Smooth muscle cell (in vitro differentiated cells): ENCODE measurements around the gene ARHGAP40. TPM values are rescaled to one million over a fixed set of nuclear protein-coding genes. Genes with fewer than 3 reads are reported as not detected.

Experiments used
- DNase-seq: peaks from one replicate; lab custom pipeline; 2025; ENCODE audit not compliant: unreplicated experiment; lab: John Stamatoyannopoulos, UW
- H2AFZ ChIP-seq: fragments of 200-600 bp; sonication (generic); 2 replicates; pipeline ENCODE4 v1.6.0; 2016; ENCODE audit warnings: antibody characterized with exemption, low read depth, mild to moderate bottlenecking
- H3F3A ChIP-seq: fragments of 200-600 bp; sonication (generic); 2 replicates; pipeline ENCODE4 v1.6.0; 2017; ENCODE audit warnings: antibody characterized with exemption, low read depth
- H3K27ac ChIP-seq: fragments of 200-600 bp; sonication (generic); 2 replicates; pipeline ENCODE4 v1.5.1; 2016; ENCODE audit warnings: low read depth, mild to moderate bottlenecking
- H3K27me3 ChIP-seq: fragments of 200-600 bp; sonication (generic); 2 replicates; pipeline ENCODE4 v1.6.1; 2016; ENCODE audit warnings: low read depth, mild to moderate bottlenecking
- H3K36me3 ChIP-seq: fragments of 200-600 bp; sonication (generic); 2 replicates; pipeline ENCODE4 v1.5.1; 2016; ENCODE audit warnings: low read depth
- H3K4me1 ChIP-seq: fragments of 200-600 bp; sonication (generic); 2 replicates; pipeline ENCODE4 v1.5.1; 2016; ENCODE audit warnings: low read depth
- H3K4me2 ChIP-seq: fragments of 200-600 bp; sonication (generic); 2 replicates; pipeline ENCODE4 v1.6.0; 2016; ENCODE audit warnings: mild to moderate bottlenecking
- H3K4me3 ChIP-seq: fragments of 200-600 bp; sonication (generic); 2 replicates; pipeline ENCODE4 v1.5.1; 2016; ENCODE audit warnings: mild to moderate bottlenecking
- H3K79me2 ChIP-seq: fragments of 200-600 bp; sonication (generic); 2 replicates; pipeline ENCODE4 v1.6.0; 2016; ENCODE audit warnings: low read depth, mild to moderate bottlenecking
- H3K9ac ChIP-seq: fragments of 200-600 bp; sonication (generic); 2 replicates; pipeline ENCODE4 v1.6.0; 2016; ENCODE audit warnings: low read depth
- H3K9me3 ChIP-seq: fragments of 200-600 bp; sonication (generic); replicated peaks from 2 replicates; pipeline ENCODE4 v1.5.1; 2016; ENCODE audit warnings: low read depth
- H4K20me1 ChIP-seq: fragments of 200-600 bp; sonication (generic); 2 replicates; pipeline ENCODE4 v1.6.0; 2016; ENCODE audit warnings: low read depth
- CTCF ChIP-seq: fragments of 200-600 bp; sonication (generic); IDR thresholded peaks from 2 replicates; pipeline ENCODE4 v1.5.1; 2017; ENCODE audit warnings: borderline replicate concordance, mild to moderate bottlenecking, antibody characterized with exemption; ENCODE audit not compliant: insufficient read depth, poor library complexity, severe bottlenecking
- WGBS: methylation state at CpG from one replicate; pipeline ENCODE4 v1.1.7; 2016; ENCODE audit warnings: low lambda C conversion rate; 5-methylcytosine and 5-hydroxymethylcytosine counted together
- polyA plus RNA-seq: library from polyadenylated mRNA; unstranded; fragments of >200 nt; fragmentation: Nextera tagmentation; extraction: Ambion mirVana; gene quantifications from 2 replicates; pipeline ENCODE4 v1.2.1, GENCODE V29; 2016
- total RNA-seq: library from RNA; depleted of rRNA; stranded (reverse); fragments of >200 nt; gene quantifications from 2 replicates; pipeline ENCODE4 v1.2.3, GENCODE V29; 2014

ARHGAP40 gene
- total and polyA plus RNA-seq, 2 experiments from 2014 or later, result 0.22 TPM; not detected in 1

GRCh38 chr20:38640521-38640920 lies 38.9 kb downstream of the ARHGAP40 start:
- H3K4me2 ChIP-seq, result no peak overlapping the region
- no peak for TF ChIP-seq CTCF
- H3K4me1 ChIP-seq, result no peaks in the 10 kb centered on the region
- H3F3A ChIP-seq, result no peaks in the 10 kb centered on the region
- no peak overlapping the region for H3K9ac ChIP-seq
- H3K36me3 ChIP-seq, result no peaks in the 10 kb centered on the region
- H4K20me1 ChIP-seq, result no peaks in the 10 kb centered on the region
- H3K27ac ChIP-seq, result no peak overlapping the region
- no peak overlapping the region for H2AFZ ChIP-seq
- H3K79me2 ChIP-seq, result no peaks in the 10 kb centered on the region
- no peak for DNase-seq
- H3K27me3 ChIP-seq, result peaks cover 14% of the 10 kb centered on the region
- 83% methylated on average over 4 of the region's 4 CpGs for WGBS
- H3K4me3 ChIP-seq, result no peak overlapping the region
- no peaks in the 10 kb centered on the region for H3K9me3 ChIP-seq

DNA sequence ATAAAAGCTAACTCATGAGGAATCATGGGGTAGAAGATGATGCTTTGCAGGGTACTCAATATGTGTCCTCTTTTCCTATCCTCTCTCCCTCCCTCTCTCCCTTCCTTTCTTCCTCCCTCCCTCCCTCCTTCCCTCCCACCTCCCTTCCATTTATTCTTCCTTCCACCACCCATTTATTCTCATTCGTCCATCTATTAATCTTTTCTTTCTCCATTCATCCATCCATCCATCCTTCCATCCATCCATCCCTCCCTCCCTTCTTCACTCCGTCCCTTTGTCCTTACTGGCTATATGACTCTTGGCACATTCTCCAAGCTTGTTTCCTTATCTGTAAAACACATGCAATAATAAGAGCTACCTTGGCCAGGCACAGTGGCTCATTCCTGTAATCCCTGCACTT lies 40.9 kb downstream of the ARHGAP40 start:
- Histone ChIP-seq H3K27me3 (peaks cover 29% of the 10 kb centered on the region), H3K4me2 (no peak overlapping the region), H3K79me2 (no peaks in the 10 kb centered on the region), H3K9ac (no peak overlapping the region), H4K20me1 (no peaks in the 10 kb centered on the region), H3K9me3 (no peaks in the 10 kb centered on the region), H2AFZ (no peak overlapping the region), H3K4me3 (no peak overlapping the region), H3K27ac (no peak overlapping the region), H3K36me3 (no peaks in the 10 kb centered on the region), H3K4me1 (peaks cover 3% of the 10 kb centered on the region), H3F3A (no peaks in the 10 kb centered on the region)
- no peak for DNase-seq
- whole genome bisulfite sequencing, result 100% methylated on average over 2 of the region's 2 CpGs
- no peak for TF ChIP-seq CTCF

DNA sequence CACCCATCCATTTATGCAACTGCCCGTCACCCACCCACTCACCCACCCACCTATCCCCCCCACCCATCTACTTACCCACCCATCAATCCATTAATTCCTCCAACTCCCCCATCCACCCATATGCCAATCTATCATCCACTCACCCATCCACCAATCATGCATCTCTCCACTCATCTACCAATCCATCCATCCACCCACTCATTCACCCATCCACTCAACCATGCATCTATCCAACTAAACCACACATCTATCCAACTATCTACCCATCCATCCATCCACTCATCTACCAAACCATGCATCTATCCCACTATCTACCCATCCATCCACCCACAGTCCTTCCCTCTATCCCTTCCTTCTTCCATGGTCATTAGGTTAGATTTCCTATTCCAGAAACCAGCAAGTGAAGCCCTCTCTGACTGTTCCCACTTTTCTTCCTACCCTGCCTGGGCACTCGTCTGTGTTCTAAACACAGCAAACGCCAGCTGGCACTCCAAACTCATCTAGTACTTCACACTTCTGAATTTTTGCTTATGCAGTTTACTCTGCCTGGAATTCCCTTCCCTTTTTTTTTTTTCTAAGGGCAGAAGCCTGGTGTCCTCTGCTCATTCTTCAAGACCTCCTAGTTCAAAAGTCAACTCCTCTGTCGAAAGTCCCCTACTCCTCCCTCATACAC lies 43.1 kb downstream of the ARHGAP40 start:
- Histone ChIP-seq H4K20me1 (no peaks in the 10 kb centered on the region), H3K4me3 (no peak overlapping the region), H3K27me3 (peaks cover 37% of the 10 kb centered on the region), H3K79me2 (no peaks in the 10 kb centered on the region), H2AFZ (no peak overlapping the region), H3K36me3 (no peaks in the 10 kb centered on the region), H3F3A (no peaks in the 10 kb centered on the region), H3K4me1 (peaks cover 3% of the 10 kb centered on the region), H3K9me3 (no peaks in the 10 kb centered on the region), H3K4me2 (no peak overlapping the region), H3K9ac (no peak overlapping the region), H3K27ac (no peak overlapping the region)
- DNase-seq, result no peak
- WGBS, result 78% methylated on average over 3 of the region's 4 CpGs
- TF ChIP-seq CTCF, result no peak

DNA sequence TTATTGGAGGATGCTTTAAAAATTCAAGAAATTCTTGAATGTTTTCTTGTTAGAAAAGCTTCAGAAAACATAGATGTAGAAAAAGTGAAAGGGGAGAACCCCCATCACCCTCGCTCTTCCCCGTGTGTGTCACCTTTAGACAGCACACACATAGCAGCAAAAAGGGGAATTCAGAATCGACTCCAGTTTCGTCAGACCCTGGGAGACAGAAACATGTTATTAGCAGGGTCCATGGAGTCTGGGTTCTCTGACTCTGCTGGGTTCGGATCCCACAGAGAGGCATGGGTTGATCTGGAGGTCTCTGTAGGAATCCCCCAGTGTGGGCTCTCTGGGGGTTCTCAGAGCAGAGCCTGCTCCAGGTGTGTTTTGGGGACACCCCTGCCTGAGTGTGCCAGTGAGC lies 43.7 kb downstream of the ARHGAP40 start:
- H3K4me3 ChIP-seq, result no peak overlapping the region
- H3K79me2 ChIP-seq, result no peaks in the 10 kb centered on the region
- H3K27ac ChIP-seq, result no peak overlapping the region
- H2AFZ ChIP-seq, result no peak overlapping the region
- 74% methylated on average over 5 of the region's 5 CpGs for WGBS
- DNase-seq, result no peak
- H4K20me1 ChIP-seq, result no peaks in the 10 kb centered on the region
- no peaks in the 10 kb centered on the region for H3F3A ChIP-seq
- H3K4me1 ChIP-seq, result peaks cover 3% of the 10 kb centered on the region
- H3K9me3 ChIP-seq, result no peaks in the 10 kb centered on the region
- H3K4me2 ChIP-seq, result no peak overlapping the region
- no peak for TF ChIP-seq CTCF
- no peaks in the 10 kb centered on the region for H3K36me3 ChIP-seq
- peaks cover 41% of the 10 kb centered on the region for H3K27me3 ChIP-seq
- H3K9ac ChIP-seq, result no peak overlapping the region
